ENCODE measurements around the gene PLK2.

PLK2 gene

GRCh38 chr5:58503390-58504046 lies 43.6 kb upstream of the PLK2 start:
- Mint-ChIP-seq H3K4me3 (no peak overlapping the region), H3K4me1 (no peaks in the 10 kb centered on the region), H3K36me3 (ENCODE audit: low read depth) (no peaks in the 10 kb centered on the region), H3K9me3 (no peaks in the 10 kb centered on the region), H3K27ac (no peak overlapping the region), H3K27me3 (ENCODE audit: low read depth) (no peaks in the 10 kb centered on the region)
- no peak for TF ChIP-seq CTCF (IDR thresholded peaks at IDR 0.05; ENCODE audit: unreplicated experiment in 3 of 3)

- TF ChIP-seq CTCF (IDR thresholded peaks at IDR 0.05; ENCODE audit: unreplicated experiment in 3 of 3) = no peak
- Mint-ChIP-seq H3K9me3 (no peaks in the 10 kb centered on the region), H3K4me3 (no peak overlapping the region), H3K27me3 (ENCODE audit: low read depth) (peaks cover 3% of the 10 kb centered on the region), H3K4me1 (no peaks in the 10 kb centered on the region), H3K36me3 (ENCODE audit: low read depth) (no peaks in the 10 kb centered on the region), H3K27ac (no peak overlapping the region)
Measured at GRCh38 chr5:58501778-58502417, 42.0 kb upstream of the PLK2 start.

- peaks cover 4% of the 10 kb centered on the region for H3K27me3 Mint-ChIP-seq (ENCODE audit: low read depth)
- no peaks in the 10 kb centered on the region for H3K4me1 Mint-ChIP-seq
- no peak overlapping the region for H3K4me3 Mint-ChIP-seq
- no peak for TF ChIP-seq CTCF (IDR thresholded peaks at IDR 0.05; ENCODE audit: unreplicated experiment in 3 of 3)
- H3K36me3 Mint-ChIP-seq (ENCODE audit: low read depth) = no peaks in the 10 kb centered on the region
- no peaks in the 10 kb centered on the region for H3K9me3 Mint-ChIP-seq
- no peak overlapping the region for H3K27ac Mint-ChIP-seq
Measured at GRCh38 chr5:58499941-58500340, 40.1 kb upstream of the PLK2 start.

GRCh38 chr5:58499231-58499630 lies 39.3 kb upstream of the PLK2 start:
- Mint-ChIP-seq H3K4me3 (no peak overlapping the region), H3K4me1 (no peaks in the 10 kb centered on the region), H3K27ac (no peak overlapping the region), H3K9me3 (no peaks in the 10 kb centered on the region), H3K36me3 (ENCODE audit: low read depth) (no peaks in the 10 kb centered on the region), H3K27me3 (ENCODE audit: low read depth) (peaks cover 4% of the 10 kb centered on the region)
- TF ChIP-seq CTCF (IDR thresholded peaks at IDR 0.05; ENCODE audit: unreplicated experiment in 3 of 3) = no peak

GRCh38 chr5:58498340-58498942 lies 38.6 kb upstream of the PLK2 start:
- Mint-ChIP-seq H3K27ac (no peak overlapping the region), H3K36me3 (ENCODE audit: low read depth) (no peaks in the 10 kb centered on the region), H3K9me3 (no peaks in the 10 kb centered on the region), H3K4me1 (no peaks in the 10 kb centered on the region), H3K4me3 (no peak overlapping the region), H3K27me3 (ENCODE audit: low read depth) (peaks cover 4% of the 10 kb centered on the region)
- peak; percentile 76 to 81 (median 79) for TF ChIP-seq CTCF (IDR thresholded peaks at IDR 0.05; ENCODE audit: unreplicated experiment in 3 of 3)
